Vagina (tissue), 2 donors: Measurements from ENCODE around the gene IQGAP3.

ENCODE experiments used
- POLR2A ChIP-seq, 2 donors: fragments of 450-650 bp; IDR thresholded peaks; one replicate each; pipeline ENCODE4 v1.6.1; 2017; ENCODE audit warnings: antibody characterized with exemption in 2 of 2, mild to moderate bottlenecking in 2 of 2, moderate library complexity in 2 of 2
- POLR2AphosphoS5 ChIP-seq, 2 donors: sonication (generic); formaldehyde crosslinking; IDR thresholded peaks; one replicate each; pipeline ENCODE4 v1.9.0; 2017; ENCODE audit warnings: antibody characterized with exemption in 2 of 2, mild to moderate bottlenecking in 2 of 2, low read depth in 1 of 2; ENCODE audit not compliant: insufficient read depth in 1 of 2
- TF ChIP-seq, protein P1 (sequence below), 3 experiments: fragments of 450-650 bp in 2 of 3; fragments of 200-600 bp in 1 of 3; sonication (generic) in 1 of 3; IDR thresholded peaks; one replicate each; pipeline ENCODE4 v1.5.1; 2017 to 2019; ENCODE audit warnings: antibody characterized with exemption in 3 of 3, mild to moderate bottlenecking in 2 of 3, moderate library complexity in 2 of 3

DNA sequence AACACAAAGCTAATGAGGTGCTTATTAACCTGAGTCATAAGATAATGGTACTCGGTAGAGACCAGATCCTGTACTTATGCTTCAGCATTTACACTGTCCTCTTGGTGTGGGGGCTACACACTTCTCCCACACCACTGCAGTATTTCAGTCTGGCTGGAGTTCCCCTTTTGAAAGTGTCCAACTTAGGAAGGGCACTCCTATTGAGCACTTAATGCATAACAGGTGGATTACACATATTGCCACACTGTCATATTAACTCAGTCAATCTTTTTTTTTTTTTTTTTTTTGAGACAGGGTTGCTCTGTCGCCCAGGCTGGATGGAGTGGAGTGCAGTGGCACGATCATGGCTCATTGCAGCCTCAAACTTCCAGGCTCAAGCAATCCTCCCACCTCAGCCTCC lies 27.4 kb upstream of the IQGAP3 start:
- TF ChIP-seq, protein P1, sequence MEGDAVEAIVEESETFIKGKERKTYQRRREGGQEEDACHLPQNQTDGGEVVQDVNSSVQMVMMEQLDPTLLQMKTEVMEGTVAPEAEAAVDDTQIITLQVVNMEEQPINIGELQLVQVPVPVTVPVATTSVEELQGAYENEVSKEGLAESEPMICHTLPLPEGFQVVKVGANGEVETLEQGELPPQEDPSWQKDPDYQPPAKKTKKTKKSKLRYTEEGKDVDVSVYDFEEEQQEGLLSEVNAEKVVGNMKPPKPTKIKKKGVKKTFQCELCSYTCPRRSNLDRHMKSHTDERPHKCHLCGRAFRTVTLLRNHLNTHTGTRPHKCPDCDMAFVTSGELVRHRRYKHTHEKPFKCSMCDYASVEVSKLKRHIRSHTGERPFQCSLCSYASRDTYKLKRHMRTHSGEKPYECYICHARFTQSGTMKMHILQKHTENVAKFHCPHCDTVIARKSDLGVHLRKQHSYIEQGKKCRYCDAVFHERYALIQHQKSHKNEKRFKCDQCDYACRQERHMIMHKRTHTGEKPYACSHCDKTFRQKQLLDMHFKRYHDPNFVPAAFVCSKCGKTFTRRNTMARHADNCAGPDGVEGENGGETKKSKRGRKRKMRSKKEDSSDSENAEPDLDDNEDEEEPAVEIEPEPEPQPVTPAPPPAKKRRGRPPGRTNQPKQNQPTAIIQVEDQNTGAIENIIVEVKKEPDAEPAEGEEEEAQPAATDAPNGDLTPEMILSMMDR (IDR thresholded peaks at IDR 0.05), result no peak
- TF ChIP-seq POLR2AphosphoS5 (IDR thresholded peaks at IDR 0.05; ENCODE audit: insufficient read depth in 1 of 2, low read depth in 1 of 2) (no peak), POLR2A (IDR thresholded peaks at IDR 0.05) (no peak)
